ENCODE measurements around the gene MMAB.
"Not testable (repeated sequence)": the region's sequence is repeated elsewhere in the genome, so short reads cannot be mapped to it uniquely, and the experiment has no call there.

MMAB gene

DNA sequence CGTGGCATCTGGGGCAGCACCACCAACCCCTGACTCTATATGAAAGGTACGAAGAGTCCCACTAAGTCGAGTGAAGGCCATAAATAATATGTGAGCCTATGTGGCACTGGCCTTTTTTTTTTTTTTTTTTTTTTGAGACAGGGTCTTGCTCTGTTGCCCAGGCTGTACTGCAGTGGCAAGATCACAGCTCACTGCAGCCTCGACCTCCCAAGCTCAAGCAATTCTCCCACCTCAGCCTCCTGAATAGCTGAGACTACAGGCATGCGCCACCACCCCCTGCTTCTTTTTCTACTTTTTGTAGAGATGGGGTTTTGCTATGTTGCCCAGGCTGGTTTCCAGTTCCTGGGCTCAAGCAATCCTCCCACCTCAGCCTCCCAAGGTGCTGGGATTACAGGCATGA, 28.8 kb upstream of the MMAB start:
- DNase-seq (ENCODE audit: low read depth) = not testable (repeated sequence)

DNA sequence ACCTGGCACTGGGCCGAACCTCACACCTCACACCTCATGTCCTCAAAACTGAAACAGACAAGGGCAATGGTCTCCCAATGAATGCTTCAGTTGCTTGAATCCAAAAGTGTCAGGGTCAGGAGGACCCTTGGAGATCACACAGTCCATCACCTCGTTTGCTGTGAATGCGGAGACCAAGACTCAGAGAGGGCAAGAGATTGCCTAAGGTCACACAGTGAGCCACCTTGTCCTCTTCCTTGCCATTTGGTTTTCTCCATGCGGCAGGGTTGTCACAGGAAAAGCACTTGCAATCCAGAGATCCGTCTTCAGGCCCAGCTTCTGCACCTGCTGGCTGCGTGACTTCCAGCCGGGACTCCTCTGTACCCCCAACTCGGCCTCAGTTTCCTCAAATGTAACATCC, 28.3 kb upstream of the MMAB start:
- DNase-seq (ENCODE audit: low read depth) = no peak

DNA sequence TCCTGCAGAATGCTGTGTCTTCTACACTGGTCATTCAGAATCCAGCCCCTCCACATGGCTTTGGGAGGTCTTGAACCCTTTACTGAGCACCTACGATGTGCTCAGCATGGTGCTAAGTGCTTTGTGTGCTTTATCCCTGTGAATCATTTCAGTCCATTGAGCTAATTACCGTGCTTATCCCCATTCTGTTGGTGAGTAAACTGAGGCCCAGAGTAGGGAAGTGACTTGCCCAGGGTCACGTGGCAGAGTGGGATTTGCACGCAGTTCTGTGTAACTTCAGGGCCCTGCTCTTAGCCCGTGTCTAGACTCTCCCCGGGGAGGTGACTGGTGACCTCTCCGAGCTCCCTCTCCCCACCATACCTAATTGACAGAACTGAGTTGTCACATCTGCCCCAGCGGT, 27.7 kb upstream of the MMAB start:
- no peak for DNase-seq (ENCODE audit: low read depth)

DNA sequence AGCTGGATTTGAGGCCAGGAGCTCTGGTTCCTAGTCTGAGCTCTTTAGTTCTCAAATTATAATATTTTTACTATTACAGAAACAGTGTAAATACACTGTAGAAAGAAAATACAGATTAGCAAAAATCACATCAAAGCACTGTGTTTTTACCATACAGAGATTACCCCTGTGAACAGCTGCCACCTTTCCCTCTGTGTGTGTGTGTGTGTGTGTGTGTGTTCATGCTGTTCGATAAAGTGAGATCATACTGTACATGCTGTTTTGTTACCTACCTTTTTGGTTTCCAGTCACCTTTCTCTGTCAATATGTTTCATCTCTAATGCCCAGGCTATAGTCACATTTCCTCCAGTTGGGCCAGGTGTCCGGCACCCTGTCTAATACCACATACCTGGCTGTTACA, 27.2 kb upstream of the MMAB start:
- no peak for DNase-seq (ENCODE audit: low read depth)

DNA sequence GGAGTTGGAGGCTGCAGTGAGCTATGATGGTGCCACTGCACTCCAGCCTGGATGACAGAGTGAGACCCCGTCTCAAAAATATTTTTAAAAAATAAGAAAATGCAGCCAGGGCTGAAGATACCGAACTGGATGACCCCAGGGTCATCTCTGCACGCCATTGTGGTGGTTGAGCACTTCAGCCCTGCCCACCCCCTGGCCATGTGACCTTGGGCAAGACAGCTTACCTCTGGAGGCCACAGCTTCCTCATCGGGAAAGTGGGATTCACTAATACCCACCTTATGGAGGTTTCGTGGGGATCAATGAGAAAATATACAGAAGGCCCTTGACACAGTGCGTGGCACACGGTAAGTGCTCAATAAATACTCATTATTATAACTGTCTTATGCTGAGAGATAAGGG, 25.8 kb upstream of the MMAB start:
- DNase-seq (ENCODE audit: low read depth) = no peak

DNA sequence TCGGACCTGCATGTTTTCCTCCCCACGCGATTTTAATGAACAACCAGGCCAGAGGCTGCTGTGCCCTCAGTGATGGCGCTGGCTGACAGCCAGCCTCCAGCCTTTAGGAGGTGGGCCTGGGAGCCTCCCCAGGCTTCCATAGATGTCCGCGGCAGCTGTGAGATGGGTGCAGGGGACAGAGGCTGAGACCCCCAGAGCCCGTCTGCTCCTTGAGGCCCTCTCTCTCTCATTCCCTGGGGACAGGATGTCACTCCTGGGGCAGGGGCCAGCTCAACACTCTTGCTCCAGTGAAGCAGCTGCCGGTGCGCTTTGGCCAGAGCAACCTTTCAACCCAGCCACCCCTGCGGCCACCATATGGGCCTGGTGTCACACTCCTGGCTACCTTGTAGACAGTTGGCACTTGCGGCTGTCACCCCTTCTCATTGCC, 25.1 kb upstream of the MMAB start:
- no peak for DNase-seq (ENCODE audit: low read depth)

DNA sequence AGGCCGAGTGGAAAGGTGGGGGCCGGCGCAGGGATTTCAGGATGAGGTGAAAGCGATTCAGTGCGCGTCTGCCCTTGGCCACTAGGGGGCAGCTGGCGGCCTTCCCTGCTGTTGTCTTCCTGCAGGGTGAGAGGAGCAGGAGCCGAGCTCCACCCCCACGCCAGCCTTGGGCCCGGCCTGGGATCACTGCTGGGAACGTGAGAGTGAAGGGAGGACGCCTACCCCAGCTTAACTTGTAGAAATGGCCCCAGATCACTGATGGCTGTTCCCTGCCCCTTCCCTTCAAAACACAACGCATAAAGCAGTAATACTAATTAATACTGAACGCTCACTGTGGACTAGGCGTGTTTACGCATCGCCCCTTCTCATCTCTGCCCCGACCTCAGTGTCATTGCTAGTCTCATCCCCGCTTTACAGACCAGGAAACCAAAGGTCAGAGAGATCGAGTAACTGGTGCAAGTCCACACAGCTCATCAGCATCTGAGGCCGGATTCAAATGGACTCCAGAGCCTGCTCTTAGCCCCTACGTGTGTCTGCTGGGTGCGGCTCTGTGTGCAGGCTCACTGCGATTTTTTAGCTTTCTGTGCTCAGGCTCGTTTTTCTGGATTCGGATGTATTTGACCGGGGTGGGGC, 24.6 kb upstream of the MMAB start:
- DNase-seq (ENCODE audit: low read depth) = peak; percentile 41

DNA sequence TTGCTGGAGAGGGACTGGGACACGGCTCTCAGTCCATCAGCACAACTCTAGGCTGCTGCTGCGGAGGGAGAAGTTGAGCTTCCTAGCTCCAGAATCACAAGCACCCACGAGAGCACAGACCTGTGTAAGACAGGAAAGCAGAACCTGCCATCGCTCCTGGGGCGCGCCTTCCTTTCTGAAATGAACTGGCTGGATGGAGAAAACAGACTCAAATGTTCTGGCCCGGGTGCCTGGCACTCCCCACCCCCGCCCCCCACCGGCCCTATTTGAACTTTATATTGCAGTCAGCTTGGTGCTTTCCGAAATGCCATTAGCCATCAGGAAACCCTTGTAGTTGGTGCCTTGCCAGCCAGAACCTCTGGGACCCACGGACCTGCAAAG, 24.1 kb upstream of the MMAB start:
- DNase-seq (ENCODE audit: low read depth) = no peak

DNA sequence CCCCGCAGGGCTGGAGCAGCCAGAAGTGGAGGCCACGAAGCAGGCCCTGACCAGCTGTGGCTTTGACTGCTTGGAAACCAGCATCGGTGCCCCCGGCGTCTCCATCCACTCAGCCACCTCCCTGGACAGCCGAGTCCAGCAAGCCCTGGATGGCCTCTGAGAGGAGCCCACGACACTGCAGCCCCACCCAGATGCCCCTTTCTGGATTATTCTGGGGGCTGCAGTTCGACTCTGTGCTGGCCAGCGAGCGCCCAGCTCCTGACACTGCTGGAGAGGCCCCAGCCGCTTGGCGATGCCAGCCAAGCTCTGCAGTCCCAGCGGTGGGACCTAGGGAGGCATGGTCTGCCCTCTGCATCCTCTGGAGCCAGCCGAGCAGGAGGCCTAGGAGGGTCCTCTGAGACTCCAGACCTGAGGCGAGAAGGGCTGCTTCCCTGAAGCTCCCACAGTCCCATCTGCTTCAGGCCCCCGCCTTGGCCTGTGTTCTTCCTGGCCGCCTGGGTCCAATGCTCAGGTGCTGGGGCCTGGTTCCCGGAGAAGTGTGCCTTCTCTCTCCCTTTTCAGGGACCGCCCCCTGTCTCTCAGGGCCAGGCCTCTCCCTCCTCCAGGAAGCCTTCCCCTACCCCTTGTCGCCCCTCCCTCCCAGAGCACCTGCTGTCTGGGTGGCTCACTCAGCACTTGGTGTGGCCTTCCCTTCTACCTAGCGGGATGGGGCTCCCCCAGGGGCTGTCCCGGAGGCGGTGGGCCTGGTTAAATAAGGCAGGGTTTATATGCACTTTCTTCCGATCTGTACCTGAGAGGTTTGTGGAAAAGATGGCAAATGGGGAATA, 23.3 kb upstream of the MMAB start:
- no peak for DNase-seq (ENCODE audit: low read depth)

DNA sequence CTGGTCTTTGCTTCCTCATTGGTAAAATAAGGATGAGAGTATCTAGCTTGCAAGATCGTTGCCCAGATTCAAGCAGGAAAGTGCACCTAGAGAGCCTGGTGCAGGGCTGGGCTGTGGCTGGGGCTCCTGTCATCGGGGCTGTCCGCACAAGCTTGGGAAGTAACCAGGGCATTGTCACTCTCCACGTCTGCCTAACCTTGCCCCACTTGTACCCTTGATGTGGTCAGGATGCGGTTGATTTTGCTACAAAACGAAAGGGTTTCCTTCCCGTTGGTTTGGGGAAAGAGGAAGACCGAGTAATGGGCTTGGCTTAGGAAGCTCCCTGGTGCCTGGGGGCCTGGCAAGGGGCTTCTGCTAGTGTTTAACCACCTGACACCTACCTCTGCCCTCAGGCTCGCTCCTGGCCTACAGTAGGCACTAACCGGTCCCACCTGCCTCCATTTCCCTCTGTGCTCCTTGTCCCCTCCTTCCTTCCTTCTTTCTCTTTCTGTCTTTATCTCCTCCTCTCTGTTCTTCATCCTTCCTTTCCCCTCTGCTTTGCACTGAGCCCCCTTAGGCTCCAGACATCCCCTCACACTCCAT, 22.1 kb upstream of the MMAB start:
- DNase-seq (ENCODE audit: low read depth) = no peak

DNA sequence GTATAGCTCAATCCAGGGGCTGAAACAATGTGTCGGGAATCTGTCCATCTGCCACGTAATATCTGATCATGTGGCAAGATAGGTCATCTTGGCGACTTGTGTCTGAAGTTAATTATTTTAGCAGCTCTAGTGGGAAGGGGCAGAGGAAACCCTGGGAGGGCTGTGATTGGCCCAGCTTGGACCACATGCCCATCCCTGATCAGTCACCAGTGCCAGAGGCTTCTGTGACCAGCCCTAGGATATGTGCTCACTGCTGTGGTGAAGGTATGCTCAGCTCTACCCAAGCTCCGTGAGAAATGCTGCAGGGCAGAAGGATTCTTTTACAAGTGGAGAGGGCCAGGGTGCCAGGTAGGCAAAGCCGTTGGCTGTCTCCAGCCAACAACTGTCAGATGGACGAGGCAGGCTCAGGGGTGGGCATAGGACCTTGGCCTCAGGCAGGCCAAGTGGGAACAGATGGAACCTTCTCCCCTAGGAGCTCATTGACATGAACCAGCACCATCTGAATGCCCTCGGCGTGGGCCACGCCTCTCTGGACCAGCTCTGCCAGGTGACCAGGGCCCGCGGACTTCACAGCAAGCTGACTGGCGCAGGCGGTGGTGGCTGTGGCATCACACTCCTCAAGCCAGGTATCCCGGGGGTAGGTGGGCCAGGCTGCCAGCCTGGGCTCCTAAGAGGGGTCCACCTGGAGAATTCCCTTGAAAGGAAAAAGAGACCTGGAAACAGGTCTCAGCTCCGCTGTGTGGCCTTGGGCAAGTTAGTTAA, 21.4 kb upstream of the MMAB start:
- no peak for DNase-seq (ENCODE audit: low read depth)

DNA sequence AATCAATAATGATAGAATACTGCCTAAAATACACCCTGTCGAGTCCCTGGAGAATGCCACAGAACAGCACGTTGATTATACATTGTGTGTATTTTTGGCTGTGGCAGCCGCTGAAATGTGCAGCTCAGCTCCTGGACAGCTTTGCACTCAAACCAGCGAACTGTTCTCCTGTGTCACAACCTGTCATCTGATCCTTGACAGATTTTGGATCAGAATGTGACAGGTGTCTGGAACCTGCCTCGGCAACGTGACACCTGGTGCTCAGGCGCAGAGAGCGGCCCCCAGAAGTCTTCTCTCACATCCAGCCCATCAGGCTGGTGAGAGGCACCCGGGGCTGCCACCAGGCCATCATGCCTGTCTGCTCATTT, 19.6 kb upstream of the MMAB start:
- no peak for DNase-seq (ENCODE audit: low read depth)

DNA sequence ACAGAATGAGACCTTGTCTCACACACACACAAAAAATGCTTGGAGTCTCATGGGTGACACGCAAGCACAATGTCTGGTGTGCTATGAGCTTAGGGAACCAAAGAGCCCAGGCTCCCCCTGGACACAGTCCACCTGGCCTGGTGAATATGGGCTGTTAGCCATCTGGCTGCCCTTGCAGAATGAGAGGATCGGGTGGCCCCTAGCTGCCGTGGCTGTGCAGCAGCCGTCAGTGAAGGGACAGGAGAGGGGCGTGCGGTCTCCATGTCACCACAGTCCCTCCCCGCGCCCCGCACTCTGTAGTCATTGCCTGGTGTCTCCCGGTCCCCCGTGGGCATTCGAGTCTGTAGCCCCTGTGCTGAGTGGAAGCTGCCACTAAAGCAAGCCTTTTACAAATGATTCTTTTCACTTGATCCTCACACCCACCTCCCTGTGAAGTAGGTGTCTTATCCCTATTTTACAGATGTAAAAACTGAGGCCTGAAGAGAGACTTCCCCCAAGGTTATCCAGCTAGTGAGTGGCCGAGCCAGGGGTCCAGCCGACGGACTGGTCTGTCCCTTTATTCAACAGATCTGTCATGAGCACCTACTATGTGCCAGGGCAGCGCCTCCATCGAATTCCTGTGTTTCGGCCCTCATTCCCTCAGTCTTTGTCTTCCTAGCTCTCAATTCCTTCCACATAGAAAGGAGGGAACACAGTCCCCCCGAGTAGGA, 19.0 kb upstream of the MMAB start:
- DNase-seq (ENCODE audit: low read depth) = no peak

DNA sequence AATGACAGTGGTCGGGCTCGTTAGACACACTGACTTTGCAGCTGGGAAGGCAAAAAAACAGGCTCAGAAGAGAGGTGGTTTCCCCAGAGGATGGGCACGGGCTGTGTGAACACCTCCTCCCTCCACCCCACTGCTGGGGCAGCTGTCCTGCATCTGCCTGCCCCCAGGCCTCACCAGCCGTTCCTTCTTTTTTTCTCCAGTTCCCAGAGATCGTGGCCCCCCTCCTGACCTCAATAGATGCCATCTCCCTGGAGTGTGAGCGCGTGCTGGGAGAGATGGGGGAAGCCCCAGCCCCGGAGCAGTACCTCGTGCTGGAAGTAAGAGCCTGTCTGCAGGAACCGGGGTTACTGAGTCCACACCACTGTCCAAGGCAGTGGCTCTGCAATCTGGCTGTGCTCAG, 17.7 kb upstream of the MMAB start:
- no peak for DNase-seq (ENCODE audit: low read depth)

DNA sequence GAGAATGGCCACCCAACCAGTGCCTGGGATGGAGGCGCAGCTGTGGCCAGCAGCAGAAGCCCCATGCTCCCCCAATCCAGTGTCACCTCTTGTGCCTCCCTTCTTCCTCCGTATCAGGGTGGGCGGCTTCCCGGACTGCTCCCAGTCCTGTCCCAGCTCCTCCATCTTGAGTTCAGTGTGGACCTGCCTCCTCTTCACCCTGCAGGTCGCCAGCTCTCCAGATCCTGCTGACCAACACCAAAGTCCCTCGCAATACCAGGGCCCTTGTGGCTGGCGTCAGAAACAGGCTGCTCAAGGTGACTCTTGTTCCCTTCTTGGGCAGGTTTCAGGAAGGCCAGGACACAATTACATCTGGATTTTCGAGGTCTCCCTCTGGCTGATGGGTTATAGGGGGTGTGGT, 17.3 kb upstream of the MMAB start:
- no peak for DNase-seq (ENCODE audit: low read depth)

DNA sequence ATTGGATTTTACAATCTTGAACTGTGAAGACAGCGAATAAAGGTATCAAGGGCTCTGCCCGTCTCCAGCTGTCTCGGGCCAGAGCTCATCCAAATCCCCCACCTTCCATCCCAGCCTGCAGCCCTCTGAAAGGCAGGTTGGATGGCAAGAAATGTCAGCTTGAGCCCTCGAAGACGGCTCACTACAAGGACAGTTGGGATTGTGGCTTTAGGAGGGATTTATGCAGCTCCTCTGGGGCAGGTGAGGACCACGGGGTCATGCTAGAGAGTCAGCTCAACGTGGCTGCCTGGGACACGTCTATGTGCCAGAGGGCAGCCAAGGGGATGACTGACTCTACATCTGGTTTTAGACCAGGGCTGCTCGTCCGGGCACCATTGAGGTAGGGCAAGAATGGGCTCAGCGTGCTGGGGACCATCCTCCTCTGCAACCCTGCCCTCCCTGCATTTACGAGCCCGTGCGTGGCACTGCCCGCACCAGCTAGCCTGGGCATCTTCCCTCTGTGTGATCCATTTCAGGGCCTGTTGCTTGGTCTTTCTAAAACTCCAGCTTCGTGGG, 16.5 kb upstream of the MMAB start:
- no peak for DNase-seq (ENCODE audit: low read depth)

DNA sequence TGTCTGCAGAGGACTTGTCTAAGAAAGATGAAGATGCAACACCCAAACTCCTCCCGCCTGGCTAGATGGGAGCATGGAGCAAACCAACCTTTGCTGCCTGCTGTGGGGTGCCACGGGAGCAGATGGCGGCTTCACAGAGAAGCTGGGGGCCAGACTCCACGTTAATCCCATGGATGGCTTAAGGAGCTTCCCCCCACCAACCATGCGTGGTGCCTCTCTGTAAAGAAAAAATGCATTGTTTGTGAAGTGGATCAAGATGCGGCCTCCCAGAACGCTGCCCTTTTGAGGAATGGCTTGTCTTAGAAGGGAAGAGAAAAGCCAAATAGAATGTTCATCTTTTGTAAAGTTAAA, 15.9 kb upstream of the MMAB start:
- no peak for DNase-seq (ENCODE audit: low read depth)

DNA sequence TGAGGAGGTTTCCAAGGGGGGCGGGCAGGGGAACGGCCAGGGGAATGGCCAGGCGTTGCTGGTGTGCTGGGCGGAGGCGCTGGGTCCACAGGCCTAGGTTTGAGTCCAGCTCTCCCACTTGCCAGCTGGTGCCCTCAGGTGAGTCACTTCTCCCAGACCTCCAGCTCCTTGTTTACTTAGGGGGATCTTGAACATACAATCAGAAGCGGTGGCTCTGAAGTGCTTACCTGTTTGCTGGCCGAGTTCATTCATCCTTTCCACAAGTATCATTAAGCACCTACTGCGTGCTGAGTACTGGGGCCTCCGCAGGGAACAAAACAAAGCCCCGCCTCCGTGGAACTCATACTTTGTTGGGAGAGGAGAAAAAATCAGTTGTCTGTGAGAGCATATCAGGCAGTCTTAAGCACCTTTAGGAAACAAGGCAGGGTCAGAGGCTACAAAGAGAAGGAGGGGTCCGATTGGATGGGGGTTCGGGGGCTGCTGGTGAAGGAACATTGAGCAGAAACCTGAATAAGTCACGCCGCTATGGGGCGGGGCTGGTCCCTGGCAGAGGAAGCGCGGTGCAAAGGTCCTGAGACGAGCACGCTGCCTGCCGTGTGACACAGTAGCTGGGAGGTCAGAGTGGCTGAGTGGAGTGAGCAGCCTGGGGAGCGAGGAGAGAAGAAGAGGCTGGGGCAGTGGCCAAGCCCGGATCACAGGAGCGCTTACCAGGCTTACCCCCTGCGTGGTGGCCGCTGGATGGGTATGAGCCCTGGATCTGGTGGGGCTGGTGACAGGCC, 15.3 kb upstream of the MMAB start:
- no peak for DNase-seq (ENCODE audit: low read depth)

DNA sequence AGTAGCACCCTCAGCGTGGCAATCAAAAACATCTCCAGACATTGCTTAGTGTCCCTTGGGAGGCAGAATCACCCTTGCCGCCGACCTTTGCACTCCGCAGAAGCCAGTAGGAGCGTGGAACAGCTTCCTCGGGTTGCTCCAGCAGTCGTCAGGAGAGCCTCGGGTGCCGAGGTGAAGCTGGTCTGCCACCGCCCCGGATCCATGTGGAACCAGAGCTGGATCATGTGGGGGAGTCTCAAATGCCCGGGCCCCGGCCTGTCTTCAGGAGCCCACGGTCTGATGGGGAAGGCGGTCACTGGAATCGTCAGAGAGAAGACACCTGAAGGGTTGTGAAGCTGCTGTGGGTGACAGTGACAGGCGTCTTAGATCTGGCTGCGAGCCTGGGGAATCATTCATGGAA, 14.6 kb upstream of the MMAB start:
- DNase-seq (ENCODE audit: low read depth) = no peak

DNA sequence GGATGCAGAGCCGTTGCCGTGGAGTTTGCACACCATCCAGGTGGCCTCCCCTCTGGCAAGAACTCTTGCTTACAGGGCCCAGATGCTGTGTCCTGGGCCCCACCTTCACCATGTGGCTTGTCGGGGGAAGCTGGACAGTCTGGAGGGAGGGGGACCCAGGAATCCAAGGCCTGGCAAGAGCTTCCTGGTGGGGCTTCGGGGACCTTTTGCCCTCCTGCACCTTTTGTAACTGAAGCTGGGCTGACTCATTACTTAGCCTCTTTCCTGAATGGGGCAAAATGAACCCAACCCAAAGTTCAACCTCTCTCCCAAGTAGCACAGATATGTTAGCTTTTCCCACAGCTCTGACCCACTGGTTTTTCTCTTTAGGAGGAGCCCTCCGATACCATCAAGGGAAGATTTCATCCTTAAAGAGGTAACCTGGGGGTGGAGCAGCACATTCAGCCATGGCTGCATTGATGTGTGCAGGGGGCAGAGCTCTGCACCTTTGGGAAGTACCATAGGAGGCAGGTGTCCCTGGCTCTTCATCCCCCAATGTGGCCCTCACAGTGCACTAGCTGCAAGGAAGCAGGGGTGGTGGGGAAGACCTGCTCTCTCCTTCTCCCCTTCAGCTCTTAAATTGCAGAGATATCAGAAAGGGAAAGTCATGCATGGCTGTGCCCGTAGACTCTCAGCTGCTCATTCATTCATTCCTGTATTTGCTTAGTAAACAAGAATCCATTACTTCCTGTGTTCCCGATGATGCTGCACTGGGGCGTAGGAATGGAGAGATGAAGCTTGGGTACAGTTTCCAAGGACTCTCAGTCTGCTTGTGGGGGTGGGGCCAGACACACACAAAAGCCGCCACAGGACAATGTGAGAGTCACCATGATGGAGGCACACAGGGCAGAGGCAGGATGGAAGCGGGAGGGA, 13.3 kb upstream of the MMAB start:
- no peak for DNase-seq (ENCODE audit: low read depth)

Measured in stimulated activated CD8-positive, alpha-beta memory T cell treated with anti-CD3 and anti-CD28 coated beads, Interleukin-7, amount 100 ng/mL, for 24 hours (primary cell).